H1 (cell line): ENCODE measurements around the gene CR2. TPM values are rescaled to one million over a fixed set of nuclear protein-coding genes. Genes with fewer than 3 reads are reported as not detected.

Experiments
- CHD2 ChIP-seq: IDR thresholded peaks from 2 replicates; pipeline ENCODE4 v1.6.1; 2012; ENCODE audit warnings: low read length, improper control_type of control experiment
- CHD7 ChIP-seq: fragments of 300-600 bp; sonication (generic); IDR thresholded peaks from 2 replicates; pipeline ENCODE4 v1.7.1; 2012; ENCODE audit warnings: low read length, moderate library complexity, mild to moderate bottlenecking, inconsistent platforms; ENCODE audit not compliant: insufficient replicate concordance
- CTCF ChIP-seq, 3 experiments: IDR thresholded peaks; 1 replicate in 2 of 3; 2 replicates in 1 of 3; pipeline versions ENCODE4 v1.5.1 to v1.6.1; 2011; ENCODE audit warnings: low read length in 3 of 3, mild to moderate bottlenecking in 3 of 3, inconsistent platforms in 2 of 3, low read depth in 1 of 3, moderate library complexity in 1 of 3; ENCODE audit not compliant: insufficient read depth in 1 of 3; ENCODE audit errors: control extremely low read depth in 1 of 3
- MAX ChIP-seq: IDR thresholded peaks from 2 replicates; pipeline ENCODE4 v1.6.1; 2012; ENCODE audit warnings: inconsistent platforms
- polyA plus RNA-seq, 7 experiments: library from polyadenylated mRNA; depleted of rRNA in 3 of 7; stranded (reverse) in 5 of 7; unstranded in 2 of 7; fragments of >200 nt in 5 of 7; fragments of 200-250 nt in 2 of 7; gene quantifications; 1 replicate in 5 of 7; 2 replicates in 1 of 7; 4 replicates in 1 of 7; pipeline versions ENCODE4 v1.2.1 to v1.2.3, GENCODE V29; 2011 to 2013; ENCODE audit warnings: missing spikeins in 2 of 7, mixed read lengths in 2 of 7
- total RNA-seq: library from RNA; stranded (reverse); fragmentation: NEBNext Ultra II Directional; extraction: Animal tissue kit (Norgen Biotek cat#: 25700); gene quantifications from 2 replicates; pipeline ENCODE4 v1.2.1, GENCODE V29; 2021

The CR2 gene
- total and polyA plus RNA-seq, 2 of the 8 experiments (the other 6 are each of a cell fraction or from before 2014, with no cell fraction given): 1.7 to 3.0 TPM

GRCh38 chr1:207430602-207431001 lies 23.5 kb upstream of the CR2 start (continued):
- TF ChIP-seq CHD7 (no peak), CHD2 (no peak), CTCF (IDR thresholded peaks at IDR 0.05; ENCODE audit: control extremely low read depth in 1 of 3, insufficient read depth in 1 of 3, low read depth in 1 of 3, low read length in 3 of 3) (no peak), MAX (no peak)
